Hepatocyte (in vitro differentiated cells): ENCODE results near the gene TPSAB1. TPM values are rescaled to one million over a fixed set of nuclear protein-coding genes. Genes with fewer than 3 reads are reported as not detected.

Source experiments
- DNase-seq: peaks from one replicate; pipeline ENCODE4 v3.0.0-alpha.2; 2016; ENCODE audit warnings: low spot score
- H2AFZ ChIP-seq: fragments of 200-600 bp; sonication (generic); 2 replicates; pipeline ENCODE4 v1.6.0; 2016; ENCODE audit warnings: antibody characterized with exemption, mild to moderate bottlenecking
- H3K27ac ChIP-seq: fragments of 200-600 bp; sonication (generic); 2 replicates; pipeline ENCODE4 v1.5.1; 2016; ENCODE audit warnings: mild to moderate bottlenecking
- H3K27me3 ChIP-seq: fragments of 200-600 bp; sonication (generic); 2 replicates; pipeline ENCODE4 v1.6.1; 2016
- H3K36me3 ChIP-seq: fragments of 200-600 bp; sonication (generic); replicated peaks from 2 replicates; pipeline ENCODE4 v1.5.1; 2016; ENCODE audit warnings: low read depth; ENCODE audit not compliant: insufficient read depth
- H3K4me1 ChIP-seq: fragments of 200-600 bp; sonication (generic); 2 replicates; pipeline ENCODE4 v1.5.1; 2016; ENCODE audit warnings: mild to moderate bottlenecking, moderate library complexity; ENCODE audit not compliant: insufficient read depth
- H3K4me2 ChIP-seq: fragments of 200-600 bp; sonication (generic); 2 replicates; pipeline ENCODE4 v1.6.0; 2016
- H3K4me3 ChIP-seq: fragments of 200-600 bp; sonication (generic); 2 replicates; pipeline ENCODE4 v1.5.1; 2016; ENCODE audit warnings: mild to moderate bottlenecking
- H3K79me2 ChIP-seq: fragments of 200-600 bp; sonication (generic); 2 replicates; pipeline ENCODE4 v1.6.0; 2017; ENCODE audit warnings: mild to moderate bottlenecking
- H3K9me2 ChIP-seq: fragments of 200-600 bp; sonication (generic); replicated peaks from 2 replicates; pipeline ENCODE4 v1.6.0; 2017; ENCODE audit warnings: mild to moderate bottlenecking; ENCODE audit not compliant: insufficient read depth
- H3K9me3 ChIP-seq: fragments of 200-600 bp; sonication (generic); 2 replicates; pipeline ENCODE4 v1.5.1; 2016; ENCODE audit warnings: low read depth, mild to moderate bottlenecking
- H4K20me1 ChIP-seq: fragments of 200-600 bp; sonication (generic); 2 replicates; pipeline ENCODE4 v1.6.0; 2016; ENCODE audit warnings: mild to moderate bottlenecking; ENCODE audit not compliant: insufficient read depth, poor library complexity, severe bottlenecking
- CTCF ChIP-seq: fragments of 200-600 bp; sonication (generic); IDR thresholded peaks from 2 replicates; pipeline ENCODE4 v1.5.1; 2016; ENCODE audit warnings: antibody characterized with exemption, mild to moderate bottlenecking; ENCODE audit not compliant: poor library complexity
- EZH2 ChIP-seq: fragments of 200-600 bp; sonication (generic); IDR thresholded peaks from 2 replicates; pipeline ENCODE4 v1.6.1; 2016; ENCODE audit warnings: antibody characterized with exemption, mild to moderate bottlenecking, borderline replicate concordance
- EZH2phosphoT487 ChIP-seq: fragments of 200-600 bp; sonication (generic); IDR thresholded peaks from one replicate; pipeline ENCODE4 v1.6.1; 2018; ENCODE audit warnings: antibody characterized with exemption, mild to moderate bottlenecking, low read depth, moderate library complexity; ENCODE audit not compliant: unreplicated experiment, severe bottlenecking
- WGBS: methylation state at CpG from one replicate; pipeline ENCODE4 v1.1.6; 2016; ENCODE audit warnings: low lambda C conversion rate; ENCODE audit errors: missing lambda C conversion rate; 5-methylcytosine and 5-hydroxymethylcytosine counted together
- polyA plus RNA-seq: library from polyadenylated mRNA; unstranded; fragments of >200 nt; fragmentation: Nextera tagmentation; extraction: Ambion mirVana; gene quantifications from 2 replicates; pipeline ENCODE4 v1.2.1, GENCODE V29; 2016
- total RNA-seq: library from RNA; depleted of rRNA; stranded (reverse); fragments of >200 nt; gene quantifications from 2 replicates; pipeline ENCODE4 v1.2.3, GENCODE V29; 2014

TPSAB1 gene
- total and polyA plus RNA-seq, 2 experiments from 2014 or later = not detected

- TF ChIP-seq EZH2phosphoT487 = no peak
- TF ChIP-seq EZH2 = no peak
- TF ChIP-seq CTCF = no peak
- Histone ChIP-seq H3K79me2 (no peaks in the 10 kb centered on the region), H3K4me3 (no peak overlapping the region), H4K20me1 (no peaks in the 10 kb centered on the region), H2AFZ (no peak overlapping the region), H3K27ac (no peak overlapping the region), H3K27me3 (no peaks in the 10 kb centered on the region), H3K9me2 (no peaks in the 10 kb centered on the region), H3K36me3 (no peaks in the 10 kb centered on the region), H3K4me2 (no peak overlapping the region), H3K4me1 (no peaks in the 10 kb centered on the region), H3K9me3 (no peaks in the 10 kb centered on the region)
- DNase-seq = no peak
- 73% methylated on average over 3 of the region's 19 CpGs for WGBS
Measured at GRCh38 chr16:1199347-1200013, 41.0 kb upstream of the TPSAB1 start.

- Histone ChIP-seq H3K9me2 (no peaks in the 10 kb centered on the region), H3K27me3 (no peaks in the 10 kb centered on the region), H4K20me1 (no peaks in the 10 kb centered on the region), H3K4me3 (no peak overlapping the region), H3K4me2 (no peak overlapping the region), H3K4me1 (no peaks in the 10 kb centered on the region), H3K27ac (no peak overlapping the region), H3K36me3 (no peaks in the 10 kb centered on the region), H3K9me3 (no peaks in the 10 kb centered on the region), H2AFZ (no peak overlapping the region), H3K79me2 (no peaks in the 10 kb centered on the region)
- WGBS = 95% methylated on average over 37 of the region's 38 CpGs
- TF ChIP-seq EZH2 (no peak), CTCF (no peak), EZH2phosphoT487 (no peak)
- no peak for DNase-seq
Measured at GRCh38 chr16:1200014-1200627, 40.4 kb upstream of the TPSAB1 start.

- no peak for DNase-seq
- no peak overlapping the region for H3K4me3 ChIP-seq
- H3K27ac ChIP-seq = no peak overlapping the region
- H3K79me2 ChIP-seq = no peaks in the 10 kb centered on the region
- no peaks in the 10 kb centered on the region for H3K27me3 ChIP-seq
- no peak overlapping the region for H2AFZ ChIP-seq
- no peak for TF ChIP-seq CTCF
- no peak for TF ChIP-seq EZH2phosphoT487
- TF ChIP-seq EZH2 = no peak
- H4K20me1 ChIP-seq = no peaks in the 10 kb centered on the region
- H3K4me2 ChIP-seq = no peak overlapping the region
- no peaks in the 10 kb centered on the region for H3K9me3 ChIP-seq
- H3K36me3 ChIP-seq = no peaks in the 10 kb centered on the region
- no peaks in the 10 kb centered on the region for H3K4me1 ChIP-seq
- 99% methylated on average over 24 of the region's 25 CpGs for WGBS
- no peaks in the 10 kb centered on the region for H3K9me2 ChIP-seq
Measured at GRCh38 chr16:1201444-1201843, 39.1 kb upstream of the TPSAB1 start.
